HG03378 (cell line): ENCODE measurements around the gene RPL23.

Experiments used
- ATAC-seq: cut with Tn5 transposase; IDR thresholded peaks from one replicate; pipeline ENCODE4 v1.9.1; 2021; ENCODE audit warnings: mild to moderate bottlenecking, moderate library complexity; ENCODE audit not compliant: unreplicated experiment

The RPL23 gene

DNA sequence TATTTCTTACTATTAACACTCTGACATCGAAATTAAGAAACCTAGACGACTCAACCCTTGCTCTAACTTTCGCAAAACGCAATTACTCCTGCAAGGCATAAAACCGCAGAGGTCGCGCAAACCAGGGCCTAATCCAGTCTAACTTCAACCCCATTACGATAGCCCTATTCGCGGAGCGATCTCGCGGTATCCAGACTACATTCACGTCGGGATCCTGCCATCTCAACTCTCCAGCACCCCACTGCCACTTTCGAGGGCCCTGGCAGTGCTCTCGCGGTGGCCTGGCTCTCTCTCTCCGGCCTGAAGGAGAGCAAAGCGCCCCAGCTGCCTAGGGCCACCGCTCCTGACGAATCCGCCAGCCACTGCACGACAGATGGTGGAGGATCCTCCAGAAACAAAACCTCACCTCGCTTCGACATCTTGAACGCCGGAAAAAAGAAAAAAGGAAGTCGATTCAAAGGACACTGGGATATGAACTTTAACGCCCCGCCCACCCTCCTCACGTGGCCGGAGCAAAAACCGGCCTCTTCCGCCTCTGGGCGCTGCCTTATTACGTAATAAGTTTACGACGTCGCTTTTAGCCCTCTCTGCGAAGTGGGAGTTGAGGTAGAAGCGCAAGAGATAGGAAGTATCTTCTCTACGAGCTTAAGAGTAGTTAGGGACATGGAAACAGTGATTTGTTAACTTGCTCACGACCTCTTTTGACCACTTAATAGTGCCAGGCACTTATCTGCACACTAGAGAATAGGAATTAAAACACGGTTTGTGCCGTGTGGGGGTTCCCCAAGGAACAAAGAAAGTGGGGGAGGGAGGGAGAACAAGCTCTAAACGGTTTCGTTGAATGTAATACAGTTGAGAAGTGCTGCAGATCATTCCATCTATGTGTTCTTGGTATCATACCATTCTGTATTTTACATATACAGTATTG is at the start of gene RPL23:
RPL23 (minus strand) TSS at position 430 of the 928 bp plus-strand sequence; CDS start at position 419, 11 bp downstream.
- ATAC-seq: peak; percentile 70

DNA sequence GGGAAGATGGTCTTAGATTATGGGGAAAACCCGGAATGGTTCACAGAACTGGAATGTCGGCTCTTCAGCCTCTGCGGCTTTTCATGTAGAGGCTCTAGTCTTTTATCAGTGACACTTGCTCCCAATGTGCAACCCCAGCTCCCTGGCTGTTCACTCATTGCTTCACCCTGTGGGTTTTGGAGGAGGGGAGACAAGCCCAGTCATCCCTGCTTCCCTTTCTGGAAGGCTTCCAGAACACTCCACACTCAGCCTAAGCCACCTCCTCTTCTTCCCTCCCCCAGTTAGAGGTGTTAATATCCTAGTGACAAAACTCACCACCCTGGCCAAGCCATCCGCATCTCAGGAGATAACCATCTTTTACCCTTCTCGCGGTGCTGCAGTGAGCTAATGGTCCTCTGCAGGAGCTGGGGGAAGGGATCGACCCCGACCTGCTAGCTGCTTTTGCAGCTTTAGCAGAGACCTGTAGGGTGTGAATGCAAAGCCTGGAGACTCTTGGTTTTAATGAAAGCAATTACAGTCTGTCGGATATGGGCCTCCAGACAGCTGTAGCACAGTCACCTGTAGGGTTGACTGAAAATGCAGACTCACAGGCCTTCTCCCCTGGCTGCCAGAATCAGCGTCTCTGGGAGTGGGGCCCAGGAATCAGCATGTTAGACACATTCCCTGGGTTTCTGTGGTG is 47.6 kb upstream of the RPL23 start:
- no peak for ATAC-seq

DNA sequence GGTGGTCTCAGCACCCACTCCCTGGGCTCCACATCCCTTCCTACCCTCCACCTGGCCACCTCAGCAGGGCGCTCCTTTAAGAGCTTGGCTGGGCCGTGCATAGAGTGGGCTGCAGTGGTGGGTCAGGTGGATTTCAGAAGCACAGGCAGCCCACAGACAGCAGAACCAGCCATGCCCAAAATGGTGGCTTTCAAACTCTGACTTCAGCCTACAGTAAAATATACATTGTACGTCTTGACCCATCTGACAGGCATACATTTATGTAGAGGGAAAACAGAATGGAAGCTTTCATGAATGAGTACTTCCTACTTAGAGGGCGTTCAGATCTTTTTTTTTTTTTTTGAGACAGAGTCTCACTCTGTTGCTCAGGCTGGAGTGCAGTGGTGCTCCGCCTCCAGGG is 45.9 kb upstream of the RPL23 start:
- no peak for ATAC-seq

DNA sequence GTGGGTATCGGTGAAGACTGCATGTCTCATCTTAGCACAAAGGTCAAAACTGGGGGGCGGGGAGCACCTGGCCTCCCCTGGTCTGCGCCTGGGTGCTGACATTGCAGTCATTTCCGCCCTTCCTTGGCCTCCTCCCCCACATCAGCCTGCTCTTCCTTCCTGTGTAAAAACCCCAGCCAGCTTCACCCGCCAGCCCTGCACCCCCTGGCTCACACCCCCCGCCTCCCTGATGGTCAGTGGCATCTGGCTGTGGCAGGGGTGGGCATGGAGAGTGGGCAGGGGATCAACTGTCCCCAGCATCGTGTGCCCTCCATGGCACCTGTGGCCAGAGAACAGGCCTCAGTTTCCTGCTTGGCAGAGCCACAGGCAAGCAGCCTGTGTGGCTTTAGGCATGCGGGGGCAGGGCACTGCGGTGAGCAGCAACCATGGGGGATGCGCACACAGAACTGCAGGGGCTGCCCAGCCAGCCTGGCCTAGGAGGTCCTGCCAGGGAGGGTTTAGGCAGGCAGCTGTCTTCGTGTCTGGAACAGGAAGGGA is 45.4 kb upstream of the RPL23 start:
- ATAC-seq: peak; percentile 77

DNA sequence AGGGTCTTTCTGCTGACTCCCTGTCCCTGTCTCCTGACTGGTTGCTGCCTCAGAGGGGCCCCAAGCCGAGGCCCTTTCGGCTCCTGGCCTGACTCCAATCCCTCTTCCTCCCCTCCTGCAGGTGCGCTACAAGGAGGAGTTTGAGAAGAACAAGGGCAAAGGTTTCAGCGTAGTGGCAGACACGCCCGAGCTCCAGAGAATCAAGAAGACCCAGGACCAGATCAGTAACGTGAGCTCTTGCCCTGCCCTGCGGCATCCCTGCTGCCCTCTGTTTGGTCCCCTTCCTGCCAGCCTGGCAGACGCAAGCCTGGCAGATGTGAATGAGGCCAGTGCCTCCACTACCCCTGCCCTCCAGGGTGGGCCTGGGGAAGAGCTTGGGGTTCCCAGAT is 44.8 kb upstream of the RPL23 start:
- peak; percentile 20 for ATAC-seq

DNA sequence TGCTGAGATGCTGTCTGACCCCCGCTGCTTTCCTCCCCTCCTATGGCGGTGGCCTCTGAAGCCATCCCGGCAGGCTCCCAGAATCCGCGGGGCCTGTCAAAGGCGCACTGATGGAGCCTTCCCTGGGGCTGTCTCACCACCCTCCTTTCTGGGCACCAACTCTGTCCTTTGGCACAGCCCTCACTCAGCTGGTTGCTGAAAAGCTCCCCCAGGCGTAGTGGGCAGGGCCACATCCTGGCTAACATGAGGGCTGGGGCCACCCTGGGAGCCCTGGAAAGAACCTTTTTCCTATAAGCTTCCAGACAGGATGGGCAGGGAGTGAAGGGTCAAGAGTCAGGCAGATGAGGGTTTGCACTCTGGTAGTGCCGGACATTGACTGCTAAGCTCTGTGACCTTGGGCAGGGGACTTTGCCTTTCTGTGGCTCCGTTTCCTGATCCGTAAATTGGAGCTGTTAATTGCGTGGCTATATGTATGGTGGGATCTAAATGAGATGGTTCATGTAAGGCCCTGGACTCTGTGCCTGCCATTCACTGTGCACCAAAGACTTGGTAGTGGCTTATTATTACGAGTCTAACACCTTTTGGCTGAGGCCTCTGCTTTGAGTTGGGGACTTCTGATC is 44.3 kb upstream of the RPL23 start:
- ATAC-seq: no peak

DNA sequence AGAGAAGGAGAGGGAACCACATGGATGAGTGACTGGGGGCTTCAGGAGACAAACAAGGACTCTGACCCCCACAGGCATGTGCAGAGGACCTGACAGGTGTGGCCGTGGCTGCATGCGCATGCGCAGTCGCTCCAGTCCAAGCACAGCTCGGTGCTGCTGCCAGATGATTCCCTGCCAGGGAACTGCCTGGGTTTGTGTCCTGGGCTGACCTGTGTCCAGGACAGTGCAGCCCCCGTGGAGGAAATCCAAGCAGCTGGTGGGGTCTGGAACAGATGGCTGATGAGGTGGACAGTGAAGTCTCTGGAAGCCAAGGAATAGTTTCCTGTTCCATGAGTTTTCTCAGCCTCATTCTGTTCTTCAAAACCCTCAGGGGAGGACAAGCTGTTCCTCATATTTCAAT is 43.7 kb upstream of the RPL23 start:
- ATAC-seq: no peak

DNA sequence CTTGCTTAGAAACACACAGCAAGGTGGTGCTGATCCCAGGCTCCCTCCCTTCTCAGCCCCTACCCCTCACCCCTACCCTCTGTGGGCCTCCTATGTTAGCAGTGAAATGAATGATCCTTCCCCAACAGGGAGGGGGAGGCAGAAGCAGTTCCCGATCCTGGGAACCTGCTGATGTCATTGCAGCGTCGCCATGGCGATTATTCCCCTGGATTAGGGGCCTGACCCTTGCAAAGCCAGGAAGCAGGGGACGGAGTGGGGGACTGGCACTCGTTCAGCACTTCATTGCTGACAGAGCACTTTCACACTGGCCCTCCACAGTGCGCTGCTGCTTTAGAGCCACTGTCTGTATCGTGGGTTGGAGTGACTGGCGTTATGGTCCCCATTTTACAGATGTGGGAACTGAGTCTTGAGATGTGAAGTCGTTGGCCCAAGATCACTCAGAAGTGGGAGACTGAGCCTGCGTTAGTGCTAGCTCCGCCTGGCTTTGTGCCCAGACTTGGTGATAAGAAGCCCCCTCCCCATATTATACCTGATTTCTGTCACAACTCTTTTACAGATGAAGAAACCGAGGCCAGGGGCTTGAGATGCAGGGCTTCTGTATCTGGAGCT is 42.9 kb upstream of the RPL23 start:
- no peak for ATAC-seq

DNA sequence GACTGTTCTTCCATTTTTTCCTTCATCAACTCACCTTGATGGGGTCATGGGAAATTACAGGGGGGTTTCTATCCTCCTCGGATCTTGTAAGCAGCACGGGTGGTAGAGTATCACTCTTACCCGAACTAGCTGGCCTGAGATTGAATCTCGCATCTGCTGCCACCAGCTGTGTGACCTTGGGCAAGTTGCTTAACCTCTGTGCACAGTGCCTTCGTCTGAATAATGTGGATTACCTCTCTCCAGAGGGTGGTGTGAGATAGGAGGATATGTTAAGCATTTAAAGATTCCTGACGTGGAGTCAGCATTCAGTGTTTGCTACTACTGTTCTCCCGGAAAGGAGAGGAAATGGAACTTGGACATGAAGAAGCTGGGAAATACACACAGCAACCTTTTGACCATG is 40.8 kb upstream of the RPL23 start:
- no peak for ATAC-seq

DNA sequence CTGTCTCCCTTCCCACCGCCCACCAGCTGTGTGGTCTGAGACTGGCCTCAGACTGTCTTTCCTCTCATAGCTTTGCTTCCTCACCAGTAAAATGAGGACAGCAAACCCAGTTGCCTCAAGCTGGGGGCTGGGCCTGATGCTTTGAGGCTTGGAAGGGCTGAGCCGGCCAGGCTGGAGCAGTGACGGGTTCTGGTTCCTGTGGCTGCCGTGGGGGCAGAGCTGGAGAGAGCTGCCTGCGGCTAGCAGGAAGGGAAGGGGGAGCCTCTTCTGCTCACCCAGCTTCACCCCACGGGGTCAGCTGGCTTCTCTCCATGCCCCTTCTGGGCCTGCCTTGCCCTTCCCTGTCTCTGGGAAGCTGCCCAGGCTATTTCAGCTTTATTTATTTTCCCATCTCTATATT is 40.1 kb upstream of the RPL23 start:
- ATAC-seq: no peak

DNA sequence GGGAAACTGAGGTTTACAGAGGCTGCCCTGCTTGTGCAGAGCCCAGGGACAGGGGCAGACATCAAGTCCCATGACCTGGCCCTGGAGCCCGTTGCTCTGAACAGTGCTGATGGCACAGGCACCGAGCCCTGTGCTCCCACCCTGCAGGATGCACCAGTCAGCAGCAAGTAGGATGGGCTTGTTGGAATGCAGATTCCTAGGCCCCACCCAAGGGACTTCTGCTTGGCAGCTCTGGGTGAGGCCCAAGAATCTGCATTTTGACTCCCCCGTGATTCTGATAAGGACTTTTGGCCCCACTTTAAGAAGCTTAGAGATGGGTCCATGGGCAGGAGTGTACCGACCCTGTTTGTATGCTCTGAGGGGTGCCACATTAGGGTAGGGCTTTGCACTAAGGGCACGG is 39.6 kb upstream of the RPL23 start:
- ATAC-seq: no peak

DNA sequence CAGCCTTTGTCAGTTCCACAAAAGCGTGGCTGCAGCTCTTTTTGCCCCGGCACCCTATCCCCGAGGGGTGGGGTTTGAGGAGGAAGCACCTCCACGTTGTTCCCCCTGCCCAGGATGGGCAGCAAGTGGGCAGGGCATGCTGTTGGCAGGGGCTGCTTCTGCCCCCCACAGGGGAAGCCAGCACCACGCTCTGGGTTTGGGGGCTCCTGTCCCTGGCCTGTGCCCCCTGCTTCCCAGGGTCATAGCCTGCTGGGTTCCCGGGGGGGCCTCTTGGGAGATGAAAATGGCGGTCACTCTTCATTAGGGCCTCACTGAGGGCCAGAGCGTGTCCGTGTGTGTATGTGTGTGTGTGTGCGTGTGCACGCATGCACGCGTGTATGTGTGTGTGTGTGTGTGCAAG is 39.1 kb upstream of the RPL23 start:
- ATAC-seq: no peak

DNA sequence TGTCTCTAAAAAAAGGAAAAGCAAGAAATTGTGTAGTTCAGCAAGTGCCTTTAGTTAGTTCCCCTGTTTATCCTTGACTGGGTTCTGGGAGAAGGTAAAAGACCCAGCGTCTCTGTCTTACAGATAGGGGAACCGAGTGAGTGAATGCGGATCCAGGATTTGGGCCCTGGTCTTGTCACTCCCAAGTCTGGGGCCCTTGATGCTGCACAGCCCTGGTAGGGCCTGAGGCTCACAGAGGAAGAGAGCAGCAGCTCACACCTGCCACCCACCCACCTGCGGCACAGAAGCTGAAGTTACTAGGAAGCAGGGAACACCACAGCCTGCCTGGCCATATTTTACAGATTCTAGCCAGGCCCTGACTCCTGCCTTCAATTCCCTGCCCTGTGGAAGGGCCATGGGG is 38.6 kb upstream of the RPL23 start:
- ATAC-seq: no peak

DNA sequence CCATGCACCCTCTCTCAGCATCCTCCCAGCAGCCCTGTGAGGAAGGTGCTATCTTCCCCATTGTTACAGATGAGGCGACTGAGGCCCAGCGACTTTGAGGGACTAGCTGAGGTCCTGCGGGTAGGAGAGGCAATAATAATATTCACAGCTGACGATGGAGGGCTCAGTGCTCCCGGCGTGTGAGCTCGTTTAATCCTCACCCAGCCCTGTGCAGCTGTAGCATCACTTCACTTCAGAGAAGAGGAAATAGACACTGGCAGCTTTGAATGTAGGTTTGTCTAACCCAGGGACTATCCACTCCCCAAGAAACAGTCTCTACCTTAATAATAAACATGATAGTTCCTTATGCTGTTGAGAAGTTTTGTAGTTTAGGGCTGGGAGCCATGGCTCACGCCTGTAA is 37.9 kb upstream of the RPL23 start:
- ATAC-seq: no peak

DNA sequence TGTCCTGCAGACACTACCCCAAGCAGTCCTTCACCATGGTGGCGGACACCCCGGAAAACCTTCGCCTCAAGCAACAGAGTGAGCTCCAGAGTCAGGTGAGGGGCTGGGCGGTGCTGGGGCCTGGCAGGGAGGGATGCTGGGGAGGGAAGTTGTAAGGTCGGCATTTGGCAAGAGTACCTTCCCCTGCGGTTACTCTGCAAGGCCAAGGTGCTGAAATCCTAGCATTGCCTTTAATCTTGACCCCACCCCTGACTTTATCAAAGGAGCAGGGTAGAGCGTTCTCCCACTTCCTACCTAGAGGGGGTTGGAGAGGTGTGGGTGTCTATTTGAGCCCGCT is 36.9 kb upstream of the RPL23 start:
- ATAC-seq: no peak

DNA sequence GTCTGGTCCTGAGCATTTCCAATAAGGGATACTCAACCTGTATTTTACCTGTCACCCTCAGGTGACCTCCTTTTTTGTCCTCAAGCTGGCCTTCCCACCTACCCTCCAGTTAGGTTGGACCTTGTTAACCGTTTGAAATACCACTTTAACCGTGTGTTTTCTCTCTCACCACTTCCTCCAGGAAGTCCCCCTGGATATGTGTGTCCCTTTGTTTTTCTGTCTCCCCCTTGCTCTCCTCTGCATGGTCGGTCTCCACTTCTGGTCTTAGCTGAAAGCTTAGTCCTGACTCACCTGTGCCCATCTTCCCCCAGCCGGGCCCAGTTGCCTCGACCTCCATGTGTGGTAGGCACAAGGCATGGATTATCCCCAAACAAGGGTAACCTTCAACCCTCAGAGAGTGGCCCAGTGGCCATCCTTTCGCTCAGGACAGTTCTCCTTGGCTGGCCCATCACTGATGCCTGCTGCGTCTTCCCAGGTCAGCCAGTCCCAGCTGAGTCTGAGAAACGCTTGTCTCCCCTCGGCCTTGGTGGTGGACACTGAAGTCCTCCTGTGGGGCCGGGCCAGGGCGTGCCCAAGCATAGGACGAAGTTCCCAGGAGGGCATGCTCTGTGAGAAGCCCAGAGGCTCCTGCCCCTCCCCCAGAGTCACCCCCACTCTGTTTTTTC is 36.4 kb upstream of the RPL23 start:
- ATAC-seq: no peak

DNA sequence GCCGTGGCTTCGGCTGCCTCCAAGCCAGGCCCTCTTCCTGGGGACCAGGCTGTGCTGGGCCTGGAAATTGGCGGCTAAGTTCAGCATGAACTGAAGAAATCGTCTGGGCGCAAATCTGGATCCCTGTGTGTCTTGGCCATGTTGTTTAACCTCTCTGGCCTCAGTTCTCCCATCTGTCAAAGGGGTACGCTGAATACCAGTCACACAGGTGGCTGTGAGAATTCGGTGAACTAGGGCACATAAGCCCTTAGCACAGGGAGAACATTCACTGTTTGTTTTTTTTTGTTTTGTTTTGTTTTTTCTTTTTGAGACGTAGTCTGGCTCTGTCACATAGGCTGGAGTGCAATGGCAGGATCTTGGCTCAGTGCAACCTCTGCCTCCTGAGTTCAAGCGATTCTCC is 35.3 kb upstream of the RPL23 start:
- no peak for ATAC-seq

DNA sequence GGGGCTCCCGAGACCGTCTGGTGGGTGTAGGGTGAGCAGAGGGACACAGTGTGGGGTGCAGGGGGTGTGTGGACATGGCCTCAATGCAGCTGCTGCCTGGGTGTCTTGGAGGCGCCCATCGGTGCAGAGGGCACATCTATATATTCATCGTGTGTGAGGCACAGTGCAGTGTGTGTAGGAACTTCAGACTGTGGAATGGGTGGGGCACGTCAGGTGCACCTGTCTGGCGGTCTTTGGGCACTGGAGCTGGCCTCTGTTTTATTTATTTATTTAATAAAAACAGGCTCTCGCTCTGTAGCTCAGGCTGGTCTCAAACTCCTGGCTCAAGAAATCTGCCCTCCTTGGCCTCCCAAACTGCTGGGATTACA is 33.1 kb upstream of the RPL23 start:
- no peak for ATAC-seq

DNA sequence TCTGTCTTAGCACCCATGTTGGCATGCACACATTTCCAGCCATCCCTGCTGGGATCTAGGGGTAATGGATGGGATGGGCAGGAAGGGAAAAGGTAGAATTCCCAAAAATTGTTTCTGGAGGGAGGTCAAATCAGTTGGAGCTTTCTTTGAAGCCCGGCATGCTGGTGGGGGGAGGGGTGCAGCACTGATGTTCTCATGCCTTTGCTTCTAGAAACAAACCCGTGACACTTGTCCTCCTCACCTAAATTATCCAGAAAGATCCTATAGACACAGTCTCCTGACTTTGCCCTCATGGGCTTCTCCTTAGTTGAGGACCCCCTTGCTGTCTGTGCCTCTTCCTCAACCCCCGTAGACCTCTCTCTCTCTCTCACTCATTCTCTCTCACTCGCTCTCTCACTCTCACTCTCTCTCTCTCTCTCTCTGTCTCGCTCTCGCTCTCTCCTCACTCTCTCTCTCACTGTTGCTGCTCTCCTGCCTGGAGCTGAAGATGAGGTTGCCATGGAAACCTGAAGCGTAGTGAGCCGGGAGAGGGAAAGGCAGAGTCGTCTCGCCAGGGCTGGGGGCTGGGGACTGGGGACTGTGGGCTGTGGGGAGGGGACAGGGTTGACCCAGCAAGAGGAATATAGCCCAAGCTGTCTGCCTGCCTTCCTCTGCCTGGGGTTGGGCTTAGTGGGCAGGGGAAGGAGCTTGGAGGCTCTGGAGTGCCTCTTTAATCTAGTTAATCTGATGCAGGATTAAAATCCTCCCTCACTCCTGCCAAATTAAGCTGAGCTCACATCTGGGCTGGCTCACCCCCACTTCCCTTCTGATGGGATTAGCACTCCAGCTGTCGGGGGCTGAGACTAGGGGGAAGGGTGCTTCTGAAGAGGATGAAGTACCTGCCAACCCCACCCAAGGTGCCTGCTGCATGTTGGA is 32.5 kb upstream of the RPL23 start:
- ATAC-seq: no peak
